Stimulated activated CD8-positive, alpha-beta memory T cell treated with anti-CD3 and anti-CD28 coated beads, Interleukin-7, amount 100 ng/mL, for 48 hours (primary cell): Measurements from ENCODE around the gene CYTH3.

Experiments
- DNase-seq, 2 donors: peaks; one replicate each; pipeline ENCODE4 v3.0.0-alpha.2; 2020; ENCODE audit warnings: low read depth in 1 of 2; ENCODE audit errors: extremely low read depth in 1 of 2

Gene CYTH3

DNA sequence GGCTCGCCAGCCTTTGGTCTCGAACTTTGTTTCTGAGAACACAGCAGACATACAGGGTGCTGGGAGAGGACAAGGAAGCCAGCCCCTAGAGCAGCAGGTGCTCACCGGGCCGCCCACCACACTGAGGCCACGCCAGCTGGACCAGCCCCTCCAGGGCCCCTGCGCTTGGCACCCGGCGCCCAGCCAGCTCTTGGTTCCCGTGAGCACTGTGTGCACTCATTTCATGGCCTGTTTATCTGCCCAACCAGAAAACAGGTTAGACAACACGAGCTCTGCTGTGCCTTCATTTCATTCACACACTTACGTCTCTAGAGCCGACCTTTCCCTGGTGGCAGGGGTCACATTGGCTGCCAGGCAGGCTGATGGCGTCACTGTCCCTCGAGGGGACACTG lies 104.0 kb downstream of the CYTH3 start:
- no peak for DNase-seq

DNA sequence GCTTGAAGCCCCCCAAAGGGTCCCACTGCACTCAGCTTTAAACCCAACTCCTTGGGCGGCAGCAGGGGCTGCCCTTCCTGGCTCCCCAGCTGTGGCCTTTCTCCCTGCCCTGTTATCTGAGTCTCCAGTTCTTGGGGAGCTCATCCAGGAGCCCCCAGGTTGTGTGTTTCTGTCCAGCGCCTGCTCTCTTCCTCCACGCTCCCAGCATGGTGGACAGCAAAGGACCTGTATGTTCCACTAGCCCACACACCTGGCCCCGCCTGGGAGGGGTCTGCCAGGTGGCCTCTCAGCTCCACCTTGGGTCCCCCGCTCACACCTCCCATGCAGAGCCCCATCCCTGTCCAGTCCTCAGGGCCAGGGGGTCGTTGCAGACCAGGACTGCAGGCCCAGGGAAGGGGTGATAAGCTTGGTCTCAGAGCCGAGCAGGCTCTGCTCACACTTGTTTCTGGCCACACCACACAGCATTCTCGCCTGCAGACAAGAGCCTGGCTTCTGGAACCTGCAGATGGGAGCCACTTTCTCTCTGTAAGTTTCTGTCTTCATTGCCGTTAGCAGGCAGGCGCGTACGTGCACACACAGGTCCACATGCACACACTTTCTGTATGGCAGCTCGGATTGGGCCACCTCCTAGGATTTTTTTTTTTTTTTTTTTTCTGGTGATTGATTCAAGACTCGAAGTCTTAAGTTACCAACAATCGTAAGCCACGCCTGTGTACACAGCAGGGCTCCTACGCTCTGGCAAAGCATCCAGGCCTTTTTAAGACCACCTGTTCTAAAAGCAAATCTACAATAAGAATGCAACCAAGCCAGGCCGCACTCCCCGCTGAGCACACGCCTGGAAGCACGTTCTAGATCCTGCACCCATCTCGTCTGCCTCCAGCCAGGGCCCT lies 104.6 kb downstream of the CYTH3 start:
- no peak for DNase-seq

DNA sequence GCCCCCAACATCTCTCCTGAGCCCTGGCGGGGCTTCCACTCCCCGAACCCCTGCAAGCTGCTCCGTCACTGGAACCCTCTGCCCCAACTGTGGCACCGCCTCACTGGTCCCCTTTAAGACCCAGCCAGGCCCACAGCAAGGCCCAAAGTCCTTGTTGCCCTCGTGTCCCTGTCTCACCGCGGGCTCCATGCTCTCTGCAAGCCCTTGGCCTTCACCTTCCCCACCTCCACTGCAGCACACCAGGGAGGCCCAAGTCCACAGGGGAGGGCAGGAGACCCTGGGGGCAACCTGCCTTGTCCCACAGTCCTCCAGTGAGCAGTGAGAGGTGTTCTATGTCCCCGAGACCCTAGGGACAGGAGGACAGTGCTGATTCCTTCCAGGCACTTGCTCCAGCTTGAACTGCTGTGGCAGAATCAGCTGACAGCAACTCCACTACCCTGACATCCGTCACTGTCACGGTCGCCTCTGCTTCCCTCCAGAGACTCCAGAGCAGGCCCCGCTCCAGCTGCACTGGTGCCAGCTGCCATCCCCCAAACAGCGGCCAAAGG lies 105.3 kb downstream of the CYTH3 start:
- no peak for DNase-seq

DNA sequence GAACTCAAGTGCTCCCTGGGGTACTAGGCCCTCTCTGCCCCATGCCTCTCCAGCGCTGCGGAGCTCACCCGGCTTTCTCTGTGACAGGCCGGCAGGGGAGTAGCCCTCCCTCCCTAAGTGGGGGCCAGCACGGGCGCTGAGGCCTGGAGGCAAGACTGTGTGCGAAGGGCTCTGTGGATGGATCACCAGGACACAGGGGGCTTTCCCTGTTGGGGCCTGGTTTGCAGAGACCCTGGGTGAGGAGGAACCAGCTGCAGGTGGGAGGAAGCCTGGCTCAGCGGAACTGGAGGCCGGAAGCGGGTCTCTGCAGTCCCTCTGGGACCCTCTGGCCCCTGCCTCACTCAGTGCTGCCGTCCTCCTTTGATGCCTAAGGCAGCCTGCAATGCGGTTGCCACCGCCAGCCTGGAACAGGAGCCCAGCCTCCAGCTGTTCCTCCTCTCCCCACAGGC lies 106.0 kb downstream of the CYTH3 start:
- no peak for DNase-seq

DNA sequence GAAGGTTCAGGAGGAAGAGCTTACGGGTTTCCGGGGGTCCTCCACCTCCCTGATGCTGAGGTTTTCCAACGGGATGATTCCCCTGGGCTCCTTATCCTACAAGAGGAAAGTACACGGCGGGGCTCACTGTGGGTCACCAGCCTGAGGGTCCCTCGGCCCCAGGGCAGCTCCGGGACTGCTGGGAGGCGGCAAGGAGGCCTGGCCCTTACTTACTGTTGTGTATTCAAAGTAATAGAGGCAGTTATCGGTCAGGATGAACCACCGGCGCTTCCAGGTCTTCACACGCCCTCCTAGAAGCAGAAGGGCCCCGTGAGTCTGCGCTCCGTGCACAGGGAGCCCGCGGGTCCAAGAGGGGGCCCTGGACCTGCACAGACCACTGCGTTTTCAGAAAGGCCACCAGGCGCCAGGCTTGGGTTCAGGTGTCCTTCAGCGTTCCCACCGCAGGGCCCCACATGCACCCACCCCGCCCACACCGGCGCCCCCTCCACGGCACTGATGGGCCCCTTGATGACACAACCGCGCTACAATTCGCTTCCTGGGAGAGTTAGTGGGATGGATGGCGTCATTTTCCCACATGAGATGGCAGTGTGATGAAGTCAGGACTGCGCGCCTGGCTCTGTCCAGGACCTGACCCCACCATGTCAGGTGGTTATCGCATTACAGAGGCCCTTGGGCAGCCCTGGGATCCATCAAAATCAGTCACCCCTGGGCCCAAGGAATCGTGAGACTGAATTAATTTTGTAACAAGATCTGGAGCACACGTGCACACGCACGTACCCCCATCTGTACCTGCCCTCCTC lies 106.7 kb downstream of the CYTH3 start:
- no peak for DNase-seq

DNA sequence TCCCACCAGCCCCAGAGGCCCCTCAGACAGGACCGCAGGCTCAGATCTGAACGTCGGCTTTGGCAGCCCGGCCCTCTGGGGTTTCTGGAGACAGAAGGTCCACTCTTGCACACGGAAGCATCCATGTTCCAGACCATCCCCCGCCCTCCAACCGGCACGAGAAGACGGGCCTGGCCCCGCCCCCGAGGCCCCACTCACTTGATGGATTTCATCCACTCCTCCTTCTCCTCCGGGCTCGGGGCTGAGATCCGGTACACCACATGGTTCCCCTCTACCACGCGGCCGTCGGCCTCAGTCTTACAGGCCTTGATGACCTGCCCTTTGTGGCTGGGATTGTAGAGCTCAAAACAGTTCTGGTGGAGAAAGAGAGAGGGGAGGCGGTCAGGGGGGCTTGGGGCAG lies 107.3 kb downstream of the CYTH3 start:
- no peak for DNase-seq

DNA sequence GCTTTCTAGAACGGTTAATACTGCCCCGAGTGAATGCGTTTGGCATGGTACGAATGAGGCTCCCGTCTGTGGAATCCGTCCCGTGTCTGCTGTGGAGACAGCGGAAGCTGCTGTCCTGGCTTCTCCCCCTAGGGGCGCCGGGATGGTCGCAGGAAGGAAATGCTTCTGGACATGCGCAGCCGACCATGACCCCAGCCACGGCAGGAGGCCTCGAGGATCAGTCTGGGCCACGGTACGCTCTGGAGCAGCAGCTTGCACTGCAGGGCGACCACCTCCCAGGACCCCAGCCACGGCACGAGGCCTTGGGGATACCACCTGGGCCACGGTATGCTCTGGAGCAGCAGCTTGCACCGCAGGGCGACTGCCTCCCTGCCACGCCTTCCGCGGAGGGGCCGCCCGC lies 107.9 kb downstream of the CYTH3 start:
- DNase-seq, result no peak

DNA sequence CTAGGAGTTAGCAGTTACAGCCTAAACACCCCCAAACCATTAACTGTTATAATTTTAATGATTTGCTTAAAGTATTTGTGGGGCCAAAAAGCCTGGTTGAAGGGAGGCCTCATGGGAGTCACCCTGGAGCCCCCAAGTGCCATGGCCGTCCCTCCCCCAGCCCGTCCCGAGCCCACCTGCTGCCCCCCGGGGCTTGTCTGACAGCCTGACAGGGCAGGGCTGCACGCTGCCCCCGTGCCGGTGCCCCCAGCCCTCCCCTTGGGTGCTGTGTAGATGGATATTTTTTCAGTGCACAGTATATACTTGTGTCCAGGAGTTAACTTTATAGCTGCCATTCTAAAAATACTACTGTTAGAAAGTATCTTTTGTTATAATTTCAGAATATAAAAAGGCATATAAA lies 108.4 kb downstream of the CYTH3 start:
- no peak for DNase-seq

DNA sequence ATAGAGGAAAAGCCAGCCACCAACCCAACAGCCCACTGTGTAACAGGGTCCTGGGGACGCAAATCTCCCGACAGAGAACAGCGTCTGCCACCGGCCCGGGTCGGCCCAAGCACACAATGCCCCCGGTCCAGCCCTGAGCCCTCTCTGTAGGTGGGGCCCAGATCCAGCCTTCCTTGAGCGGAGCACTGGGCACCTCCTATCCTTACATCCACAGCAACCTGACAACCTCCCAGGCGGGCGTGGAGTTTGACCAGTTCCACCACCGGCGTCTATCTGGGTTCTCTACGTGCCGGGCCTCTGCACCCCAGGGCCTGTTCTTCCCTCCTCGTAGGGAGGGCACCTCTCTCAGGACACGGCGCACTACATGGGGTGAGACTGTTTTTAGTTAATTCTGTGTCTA lies 109.0 kb downstream of the CYTH3 start:
- no peak for DNase-seq

DNA sequence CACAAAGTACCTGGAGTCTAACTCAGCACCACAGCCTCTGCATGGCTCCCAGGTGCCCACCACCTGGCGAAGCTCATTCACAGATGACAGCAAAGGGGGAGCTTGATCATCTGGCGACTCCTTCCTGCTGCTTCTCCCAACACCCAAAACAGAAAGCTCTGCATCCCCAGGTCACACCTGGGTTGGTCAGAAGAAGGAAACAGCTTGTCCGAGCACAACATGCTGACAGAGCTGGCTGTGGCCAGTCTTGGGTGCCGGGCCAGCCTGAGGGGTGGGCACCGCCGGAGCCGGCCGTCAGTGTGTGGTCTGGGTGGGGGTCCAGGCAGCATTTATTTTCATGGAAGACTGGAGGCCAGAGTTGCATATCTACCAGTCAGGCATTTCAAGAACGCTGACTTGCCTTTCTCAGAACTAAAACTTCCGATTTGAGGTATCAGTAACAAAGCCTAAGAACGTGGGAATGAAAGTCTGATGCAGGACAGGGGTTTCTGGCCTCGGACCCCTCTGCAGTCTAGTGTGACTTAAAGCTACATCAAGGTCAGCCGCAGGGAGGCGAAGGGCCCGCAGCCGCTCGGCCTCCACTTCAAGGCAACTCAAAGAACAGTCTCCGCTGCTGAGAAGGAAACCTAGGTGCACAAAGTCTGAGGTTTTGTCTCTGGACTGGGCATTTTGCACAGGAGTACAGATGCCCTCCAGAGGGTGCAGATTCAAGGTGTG lies 109.6 kb downstream of the CYTH3 start:
- DNase-seq, result no peak

DNA sequence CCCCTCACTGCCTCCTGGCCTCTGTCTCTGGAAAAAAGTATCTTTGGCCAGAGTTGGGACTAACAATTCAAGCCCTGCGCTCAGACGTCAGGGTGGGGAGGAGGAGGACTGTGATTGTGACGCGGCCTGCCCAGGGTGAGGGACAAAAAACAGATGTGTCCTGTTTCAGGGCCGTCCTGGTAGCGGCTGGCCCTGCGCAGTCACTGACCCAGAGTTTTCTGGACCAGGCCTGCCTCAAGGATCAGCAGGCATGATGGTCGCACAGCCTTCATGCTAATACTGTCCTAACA lies 110.1 kb downstream of the CYTH3 start:
- no peak for DNase-seq

DNA sequence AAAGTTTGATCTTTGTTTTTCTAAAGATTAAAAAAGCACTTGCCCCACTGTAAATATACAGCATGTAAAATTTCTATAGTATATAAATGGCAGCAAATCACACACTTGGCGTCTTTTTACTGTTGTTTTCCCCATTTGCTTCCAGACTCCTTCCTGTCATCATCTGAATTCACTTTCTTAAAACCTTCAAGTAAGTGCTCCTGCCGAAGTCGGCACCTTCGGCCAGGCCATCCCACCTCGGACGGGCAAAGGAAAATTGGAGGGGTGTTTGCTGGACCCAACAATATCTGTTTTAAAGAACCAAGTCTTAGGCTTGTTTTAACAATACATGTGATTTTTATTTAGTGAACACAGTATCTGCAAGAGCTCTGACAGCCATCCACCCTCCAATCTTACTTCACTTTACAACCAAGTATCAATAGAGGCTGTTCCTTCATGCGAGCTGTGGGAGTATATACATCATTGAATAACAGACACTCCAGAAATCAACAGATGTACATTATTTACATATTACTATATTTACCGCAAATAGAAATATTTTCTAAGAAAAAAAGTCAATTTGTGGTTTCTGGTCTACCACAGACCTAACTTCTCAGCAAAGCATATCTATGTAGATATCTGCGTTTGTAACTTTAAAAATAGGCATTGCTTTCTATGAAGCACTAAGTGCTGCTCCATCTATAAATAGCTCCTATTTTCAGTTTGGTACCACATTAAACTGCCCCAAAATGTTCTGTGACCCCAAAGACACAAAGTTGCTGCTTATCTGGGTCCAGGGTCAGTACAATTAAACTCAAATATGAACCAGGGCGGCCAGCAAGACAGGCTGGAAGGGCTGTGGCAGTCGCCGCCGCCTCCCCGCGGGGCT lies 110.7 kb downstream of the CYTH3 start:
- no peak for DNase-seq

DNA sequence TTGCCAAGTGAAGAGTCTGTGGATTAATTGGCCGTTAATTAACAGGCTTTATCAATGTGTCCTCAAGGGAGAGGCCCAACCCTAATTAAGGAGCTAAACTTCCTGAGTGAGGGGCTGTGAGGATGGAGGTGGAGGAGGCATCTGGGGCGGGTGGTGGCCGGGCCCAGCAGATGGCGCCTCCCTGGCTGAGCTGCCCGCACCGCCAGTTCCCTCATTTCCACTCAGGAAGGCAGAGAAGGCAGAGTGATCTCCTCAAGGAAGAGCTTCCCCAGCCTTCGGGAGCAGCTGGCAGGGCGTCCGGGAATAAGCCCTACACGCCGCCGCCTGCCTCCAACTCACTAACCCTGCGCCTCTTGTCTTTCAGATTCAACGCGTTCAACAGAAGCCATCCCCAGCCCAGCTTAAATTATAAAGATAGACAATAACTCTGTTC lies 112.2 kb downstream of the CYTH3 start:
- no peak for DNase-seq

DNA sequence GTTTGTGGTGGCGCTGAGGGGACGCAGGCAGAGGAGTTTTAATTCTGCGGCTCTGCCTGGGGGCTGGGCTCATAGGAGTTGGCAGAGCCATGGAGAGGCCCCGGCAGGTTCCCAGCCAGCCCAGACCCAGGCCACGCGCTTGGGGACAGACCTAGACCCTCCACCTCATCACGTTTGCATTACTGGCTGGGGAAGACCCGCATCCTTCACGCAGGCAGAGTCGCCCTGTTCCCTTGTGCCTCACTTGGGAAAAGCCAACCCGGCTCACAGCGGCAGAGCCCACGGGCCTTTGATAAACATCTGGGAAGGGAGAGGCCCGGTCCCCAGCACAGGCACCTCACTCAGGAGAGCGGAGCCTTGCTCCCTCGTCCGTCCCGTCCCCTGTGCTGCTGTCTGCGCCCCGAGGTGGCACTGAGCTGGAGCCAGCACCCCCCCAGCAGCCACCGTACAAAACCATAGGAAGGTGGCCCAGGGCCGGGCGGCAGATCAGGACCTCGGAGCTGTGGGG lies 112.8 kb downstream of the CYTH3 start:
- DNase-seq, result no peak

DNA sequence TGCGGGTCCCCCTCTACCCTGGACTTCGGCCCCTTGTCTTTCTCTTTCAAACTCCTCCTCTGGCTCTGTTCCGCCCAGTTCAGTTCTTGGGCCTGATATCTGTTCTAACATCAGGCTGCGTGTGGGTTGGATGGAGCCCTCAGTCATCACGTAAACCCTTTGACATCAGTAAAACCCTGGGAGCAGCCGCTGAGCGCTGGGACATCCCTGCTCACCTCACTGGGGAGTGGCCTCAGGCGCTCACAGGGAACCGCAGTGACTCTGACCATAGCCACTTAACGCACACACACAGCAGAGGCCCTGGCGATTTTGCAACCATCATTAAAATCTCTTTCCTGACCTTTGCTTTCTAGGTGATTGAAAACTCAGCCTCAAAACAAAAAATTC lies 113.3 kb downstream of the CYTH3 start:
- DNase-seq, result no peak

DNA sequence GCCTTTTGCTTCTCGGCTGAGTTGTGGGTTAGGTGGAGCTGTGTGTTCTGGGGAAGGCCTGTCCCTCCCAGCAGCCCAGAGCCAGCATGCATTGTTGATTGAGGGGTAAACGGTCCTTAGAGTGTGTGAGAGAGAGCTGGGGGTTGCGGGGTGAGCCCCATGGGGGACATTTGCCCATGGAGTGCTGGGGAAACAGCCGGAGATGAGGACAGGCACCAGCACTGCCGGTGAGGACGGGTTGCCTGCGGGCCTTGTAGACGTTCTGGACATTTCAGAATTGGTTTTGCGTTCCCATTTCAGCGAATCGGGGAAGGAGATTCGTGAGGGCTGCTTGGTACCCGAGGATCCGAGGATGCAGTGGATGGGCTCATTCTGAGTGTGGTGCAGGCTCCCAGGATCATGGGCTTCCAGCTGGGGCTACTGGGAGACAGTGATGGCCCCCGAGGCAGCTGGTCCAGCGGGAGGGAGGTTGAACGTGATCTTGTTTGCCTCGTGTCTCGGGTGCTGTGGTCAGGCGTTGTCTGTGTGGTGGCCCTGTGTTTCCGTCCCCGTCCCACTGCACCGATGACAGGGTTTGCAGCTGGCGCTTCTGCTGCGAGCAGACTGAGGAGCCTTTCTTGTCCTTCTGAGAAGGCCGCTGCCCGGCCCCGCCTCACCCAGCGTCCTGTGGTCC lies 113.9 kb downstream of the CYTH3 start:
- no peak for DNase-seq

DNA sequence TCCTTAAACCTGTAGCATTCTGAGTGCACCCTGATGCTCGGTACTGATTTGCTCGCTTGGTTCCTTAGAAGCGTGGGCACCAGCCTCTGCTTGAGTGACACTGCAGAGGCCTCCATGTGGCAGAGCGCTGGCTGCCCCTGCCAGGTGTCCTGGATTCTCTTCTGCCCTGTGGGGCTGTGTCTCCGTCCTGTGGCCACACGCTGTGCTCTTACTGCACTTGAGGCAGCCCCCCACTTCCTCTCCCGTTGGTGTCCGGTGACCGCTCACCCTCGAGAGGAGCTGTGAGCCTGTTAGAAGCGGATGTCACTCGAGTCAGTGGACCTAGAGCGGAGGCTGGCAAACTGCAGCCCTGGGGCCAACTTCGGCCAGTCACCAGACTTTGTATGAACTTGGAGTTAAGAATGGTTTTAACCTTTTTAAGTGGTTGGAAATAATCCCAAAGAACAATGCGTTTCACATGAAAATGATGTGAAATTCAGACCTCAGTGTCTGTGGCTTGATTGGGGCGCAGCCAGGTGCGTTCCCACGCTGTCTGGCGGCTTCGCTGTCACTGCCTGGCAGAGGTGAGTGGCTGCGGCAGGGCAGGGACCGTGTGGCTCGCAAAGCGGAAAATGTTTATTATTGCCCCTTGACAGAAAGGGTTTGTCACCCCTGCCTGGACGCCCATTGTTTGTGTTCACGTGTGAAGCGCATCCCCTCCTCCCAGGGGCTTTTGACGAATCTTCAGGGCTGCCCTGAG lies 114.6 kb downstream of the CYTH3 start:
- DNase-seq, result no peak

DNA sequence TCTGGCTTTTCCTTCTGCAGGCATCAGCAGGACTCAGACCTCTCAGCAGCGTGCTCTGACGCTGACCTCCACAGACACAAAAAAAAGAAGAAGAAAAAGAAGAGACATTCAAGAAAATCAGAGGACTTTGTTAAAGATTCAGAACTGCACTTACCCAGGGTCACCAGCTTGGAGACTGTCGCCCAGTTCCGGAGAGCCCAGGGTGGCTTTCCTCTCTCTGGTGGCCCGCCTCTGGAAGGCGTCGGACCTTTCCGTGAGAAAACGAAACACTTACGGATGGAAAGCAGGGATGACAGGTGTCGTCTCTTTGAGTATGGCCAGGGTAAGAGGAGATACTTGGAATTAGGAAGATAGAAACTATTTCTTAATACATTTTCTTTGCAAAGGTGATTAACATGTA lies 115.7 kb downstream of the CYTH3 start:
- no peak for DNase-seq

DNA sequence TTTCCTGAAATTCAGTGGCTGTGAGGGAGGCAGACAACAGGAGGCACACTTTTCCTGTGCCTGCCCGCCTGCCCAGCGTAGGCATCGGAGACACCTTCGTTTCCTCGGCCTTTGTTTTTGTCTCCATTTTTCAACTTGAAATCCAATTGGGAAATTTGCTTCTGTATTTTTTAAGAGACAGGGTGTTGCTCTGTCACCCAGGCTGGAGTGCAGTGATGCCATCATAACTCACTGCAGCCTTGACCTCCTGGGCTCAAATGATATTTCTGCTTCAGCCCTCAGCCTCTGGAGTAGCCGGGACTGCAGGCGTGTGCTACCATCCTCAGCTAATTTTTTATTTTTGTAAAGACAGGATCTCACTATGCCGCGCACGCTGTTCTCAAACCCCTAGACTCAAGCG lies 116.8 kb downstream of the CYTH3 start:
- no peak for DNase-seq
